Measurements from ENCODE around the gene METRN.
"Not testable (repeated sequence)": the region's sequence is repeated elsewhere in the genome, so short reads cannot be mapped to it uniquely, and the experiment has no call there.

The METRN gene

GRCh38 chr16:708019-708418, 6.9 kb upstream of the METRN start:
- Mint-ChIP-seq H3K36me3 (ENCODE audit: low read depth) (no peaks in the 10 kb centered on the region), H3K27ac (no peak overlapping the region), H3K4me1 (peaks cover 5% of the 10 kb centered on the region), H3K4me3 (no peak overlapping the region), H3K9me3 (no peaks in the 10 kb centered on the region), H3K27me3 (peaks cover 48% of the 10 kb centered on the region)
- DNase-seq: no peak
- ATAC-seq: no peak

DNA sequence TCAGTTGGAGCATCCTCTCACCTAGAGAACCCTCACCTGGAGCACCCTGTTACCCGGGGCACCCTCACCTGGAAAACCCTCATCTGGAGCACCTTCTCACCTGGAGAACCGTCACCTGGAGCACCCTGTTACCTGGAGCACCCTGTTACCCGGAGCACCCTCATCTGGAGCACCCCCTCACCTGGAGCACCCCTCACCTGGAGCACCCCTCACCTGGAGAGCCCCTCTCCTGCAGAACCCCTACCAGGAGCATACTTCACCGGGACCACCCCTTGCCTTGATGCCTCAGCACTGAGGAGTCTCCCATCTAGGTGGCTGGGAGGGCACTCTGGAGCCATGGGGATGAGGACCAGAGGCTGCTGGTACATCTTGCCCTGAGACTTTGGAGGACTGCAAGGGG, 6.0 kb upstream of the METRN start:
- Mint-ChIP-seq H3K27me3 (peaks cover 50% of the 10 kb centered on the region), H3K36me3 (ENCODE audit: low read depth) (no peaks in the 10 kb centered on the region), H3K4me1 (peaks cover 5% of the 10 kb centered on the region), H3K27ac (no peak overlapping the region), H3K4me3 (no peak overlapping the region), H3K9me3 (no peaks in the 10 kb centered on the region)
- ATAC-seq (no peak), DNase-seq (no peak)

DNA sequence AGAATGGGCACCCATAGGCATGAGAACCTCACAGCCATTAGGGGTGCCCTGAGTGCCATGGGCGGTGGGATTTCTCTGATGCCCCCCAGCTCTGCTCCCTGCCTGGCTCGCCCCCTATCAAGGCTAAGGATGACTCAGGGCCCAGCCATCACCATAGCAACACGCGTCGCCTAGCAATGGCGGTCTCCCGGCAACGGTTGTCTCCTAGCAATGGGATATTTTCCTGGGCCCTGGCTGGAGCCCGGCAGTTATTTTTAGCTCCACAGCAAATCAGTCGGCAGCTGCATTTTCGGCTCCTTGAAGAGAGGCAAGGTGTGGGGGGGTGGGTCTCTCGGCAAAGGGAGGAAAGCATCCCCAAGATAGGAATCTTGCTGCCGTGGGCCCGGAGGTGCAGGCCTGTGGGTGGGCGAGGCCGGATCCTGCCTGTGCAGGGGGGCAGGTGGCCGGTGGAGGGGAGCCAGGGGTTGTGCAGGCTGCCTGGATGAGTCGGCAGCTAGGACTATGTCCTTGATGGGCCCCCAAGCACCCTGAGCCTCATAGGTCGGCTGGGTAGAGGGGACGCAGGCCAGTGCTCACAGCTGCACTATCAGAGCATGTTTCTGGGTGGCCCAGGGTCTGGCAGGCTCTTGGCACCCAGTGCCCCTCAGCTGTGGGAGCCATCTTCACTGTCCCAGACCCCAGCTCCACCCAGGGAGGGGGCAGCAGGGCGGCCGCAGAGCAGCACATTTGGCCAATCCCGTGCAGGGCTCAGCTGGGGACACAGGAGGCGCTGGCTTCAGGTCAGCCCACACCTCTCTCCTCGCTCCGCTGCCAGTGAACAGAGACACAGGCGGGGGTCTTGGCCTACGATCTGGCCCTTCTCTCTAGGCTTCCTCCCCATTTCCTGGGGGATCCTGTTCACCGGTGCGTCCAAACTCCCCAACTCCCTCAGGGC, 5.1 kb upstream of the METRN start:
- Mint-ChIP-seq H3K4me1 (peaks cover 5% of the 10 kb centered on the region), H3K27ac (no peak overlapping the region), H3K4me3 (no peak overlapping the region), H3K36me3 (ENCODE audit: low read depth) (no peaks in the 10 kb centered on the region), H3K9me3 (no peaks in the 10 kb centered on the region), H3K27me3 (peaks cover 50% of the 10 kb centered on the region)
- ATAC-seq: no peak
- no peak for DNase-seq

- DNase-seq (no peak), ATAC-seq (no peak)
- no peak overlapping the region for H3K4me3 Mint-ChIP-seq
- H3K27me3 Mint-ChIP-seq: peaks cover 50% of the 10 kb centered on the region
- peaks cover 5% of the 10 kb centered on the region for H3K4me1 Mint-ChIP-seq
- no peak overlapping the region for H3K27ac Mint-ChIP-seq
- no peaks in the 10 kb centered on the region for H3K9me3 Mint-ChIP-seq
- H3K36me3 Mint-ChIP-seq (ENCODE audit: low read depth): no peaks in the 10 kb centered on the region
These were observed 4.3 kb upstream of the METRN start for GRCh38 chr16:710500-711075.

DNA sequence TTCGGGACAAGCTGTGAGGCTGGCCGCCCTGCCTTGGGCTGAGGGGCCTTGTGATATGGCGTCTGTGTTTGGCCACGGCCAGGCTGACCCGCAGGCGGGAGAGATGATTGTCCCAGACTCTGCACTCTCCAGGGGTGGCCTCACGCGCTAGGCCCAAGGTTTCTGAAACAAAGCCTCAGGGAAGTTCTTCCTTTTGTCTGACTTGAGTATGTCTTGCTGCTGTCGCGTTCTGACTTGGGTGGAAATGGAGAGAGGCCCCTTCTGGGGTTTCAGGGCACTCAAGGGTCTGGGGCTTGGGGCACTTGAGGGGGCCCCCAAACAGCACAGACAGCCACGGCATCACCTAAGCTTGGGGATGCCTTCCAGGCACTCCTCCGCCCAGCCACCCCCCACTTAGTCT, 3.8 kb upstream of the METRN start:
- DNase-seq (no peak), ATAC-seq (no peak)
- Mint-ChIP-seq H3K9me3 (no peaks in the 10 kb centered on the region), H3K27me3 (peaks cover 50% of the 10 kb centered on the region), H3K27ac (no peak overlapping the region), H3K4me3 (no peak overlapping the region), H3K4me1 (peaks cover 5% of the 10 kb centered on the region), H3K36me3 (ENCODE audit: low read depth) (no peaks in the 10 kb centered on the region)

- Mint-ChIP-seq H3K9me3 (no peaks in the 10 kb centered on the region), H3K27me3 (peaks cover 43% of the 10 kb centered on the region), H3K27ac (no peak overlapping the region), H3K4me1 (peaks cover 6% of the 10 kb centered on the region), H3K4me3 (no peak overlapping the region), H3K36me3 (ENCODE audit: low read depth) (no peaks in the 10 kb centered on the region)
- ATAC-seq (peak; percentile 58), DNase-seq (peak; percentile 89)
These were observed 3.2 kb upstream of the METRN start for GRCh38 chr16:711548-712320.

DNA sequence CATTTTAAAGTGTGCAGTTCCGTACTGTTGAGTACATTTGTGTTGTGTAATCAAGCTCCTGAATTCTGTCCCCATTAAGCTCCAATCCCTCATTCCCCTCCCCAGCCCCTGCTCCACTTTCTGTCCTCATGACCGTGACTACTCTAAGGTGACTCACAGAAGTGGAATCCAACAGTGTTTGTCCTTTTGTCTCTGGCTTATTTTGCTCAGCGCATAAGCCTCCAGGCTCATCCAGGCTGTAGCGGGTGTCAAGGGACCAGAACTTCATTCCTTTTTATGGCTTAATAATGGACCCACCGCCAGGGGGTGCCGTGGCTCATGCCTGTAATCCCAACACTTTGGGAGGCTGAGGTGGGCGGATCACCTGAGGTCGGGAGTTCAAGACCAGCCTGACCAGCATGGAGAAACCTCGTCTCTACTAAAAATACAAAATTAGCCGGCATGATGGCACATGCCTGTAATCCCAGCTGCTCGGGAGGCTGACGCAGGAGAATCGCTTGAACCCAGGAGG, 2.1 kb upstream of the METRN start:
- not testable (repeated sequence) for H3K27ac Mint-ChIP-seq; H3K4me3 Mint-ChIP-seq; H3K4me1 Mint-ChIP-seq; ATAC-seq; H3K36me3 Mint-ChIP-seq (ENCODE audit: low read depth); H3K9me3 Mint-ChIP-seq
- peak; percentile 73 for DNase-seq
- peaks cover 35% of the 10 kb centered on the region for H3K27me3 Mint-ChIP-seq

DNA sequence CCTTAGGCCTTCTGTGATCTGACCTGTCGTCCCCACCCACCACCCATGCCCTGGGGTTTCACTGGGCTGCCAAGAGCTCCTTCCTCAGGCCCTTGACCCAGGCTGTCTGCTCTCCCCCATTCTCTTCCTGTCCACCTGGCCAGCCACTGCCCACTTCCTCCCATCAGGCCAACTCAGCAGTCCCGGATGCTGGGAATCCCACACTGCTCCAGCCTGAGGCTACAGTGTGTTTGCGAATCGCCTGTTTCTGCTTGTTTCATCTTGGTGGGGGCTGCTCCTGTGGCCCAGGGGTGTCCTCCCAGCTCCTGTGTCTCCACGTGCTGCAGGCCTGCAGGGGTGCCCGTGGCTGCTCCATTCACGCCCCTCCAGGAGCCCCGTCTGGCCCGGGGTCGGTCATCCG, 839 bp upstream of the METRN start:
- H3K27me3 Mint-ChIP-seq: peaks cover 24% of the 10 kb centered on the region
- no peaks in the 10 kb centered on the region for H3K9me3 Mint-ChIP-seq
- H3K4me1 Mint-ChIP-seq: peaks cover 11% of the 10 kb centered on the region
- no peak for ATAC-seq
- no peak overlapping the region for H3K27ac Mint-ChIP-seq
- H3K36me3 Mint-ChIP-seq (ENCODE audit: low read depth): no peaks in the 10 kb centered on the region
- no peak overlapping the region for H3K4me3 Mint-ChIP-seq
- no peak for DNase-seq

DNA sequence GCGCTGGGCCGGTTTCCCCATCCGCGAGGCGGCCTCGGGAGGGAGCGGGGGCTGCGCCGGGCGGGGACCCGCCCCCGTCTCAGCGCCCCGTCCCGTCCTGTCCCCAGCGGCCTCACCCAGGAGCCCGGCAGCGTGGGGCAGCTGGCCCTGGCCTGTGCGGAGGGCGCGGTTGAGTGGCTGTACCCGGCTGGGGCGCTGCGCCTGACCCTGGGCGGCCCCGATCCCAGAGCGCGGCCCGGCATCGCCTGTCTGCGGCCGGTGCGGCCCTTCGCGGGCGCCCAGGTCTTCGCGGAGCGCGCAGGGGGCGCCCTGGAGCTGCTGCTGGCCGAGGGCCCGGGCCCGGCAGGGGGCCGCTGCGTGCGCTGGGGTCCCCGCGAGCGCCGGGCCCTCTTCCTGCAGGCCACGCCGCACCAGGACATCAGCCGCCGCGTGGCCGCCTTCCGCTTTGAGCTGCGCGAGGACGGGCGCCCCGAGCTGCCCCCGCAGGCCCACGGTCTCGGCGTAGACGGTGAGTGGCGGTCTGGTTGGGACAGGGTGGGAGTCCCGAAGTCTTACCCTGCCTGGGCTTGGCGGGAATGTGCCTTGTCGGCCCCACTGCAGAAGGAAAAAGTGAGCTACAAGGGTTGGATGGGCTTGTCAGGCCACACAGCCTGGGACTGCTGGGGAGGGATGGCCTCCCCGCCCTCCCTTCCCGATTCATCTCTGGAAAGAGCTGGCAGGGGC, 720 bp downstream of the METRN start:
- DNase-seq: peak; percentile 43
- Mint-ChIP-seq H3K27me3 (peaks cover 17% of the 10 kb centered on the region), H3K4me1 (peaks cover 22% of the 10 kb centered on the region), H3K36me3 (ENCODE audit: low read depth) (no peaks in the 10 kb centered on the region), H3K9me3 (no peaks in the 10 kb centered on the region), H3K27ac (no peak overlapping the region), H3K4me3 (peak overlapping the region; percentile 61)
- peak; percentile 5 for ATAC-seq

GRCh38 chr16:716200-716568, 1.3 kb downstream of the METRN start:
- ATAC-seq (no peak), DNase-seq (no peak)
- H3K9me3 Mint-ChIP-seq: no peaks in the 10 kb centered on the region
- H3K27me3 Mint-ChIP-seq: peaks cover 15% of the 10 kb centered on the region
- no peak overlapping the region for H3K27ac Mint-ChIP-seq
- peak overlapping the region; percentile 61 for H3K4me3 Mint-ChIP-seq
- H3K4me1 Mint-ChIP-seq: peaks cover 22% of the 10 kb centered on the region
- no peaks in the 10 kb centered on the region for H3K36me3 Mint-ChIP-seq (ENCODE audit: low read depth)

GRCh38 chr16:716768-717325, 1.9 kb downstream of the METRN start:
- Mint-ChIP-seq H3K36me3 (ENCODE audit: low read depth) (no peaks in the 10 kb centered on the region), H3K4me3 (peak overlapping the region; percentile 61), H3K4me1 (peaks cover 22% of the 10 kb centered on the region), H3K27ac (no peak overlapping the region), H3K27me3 (peaks cover 14% of the 10 kb centered on the region), H3K9me3 (no peaks in the 10 kb centered on the region)
- DNase-seq: no peak
- no peak for ATAC-seq

DNA sequence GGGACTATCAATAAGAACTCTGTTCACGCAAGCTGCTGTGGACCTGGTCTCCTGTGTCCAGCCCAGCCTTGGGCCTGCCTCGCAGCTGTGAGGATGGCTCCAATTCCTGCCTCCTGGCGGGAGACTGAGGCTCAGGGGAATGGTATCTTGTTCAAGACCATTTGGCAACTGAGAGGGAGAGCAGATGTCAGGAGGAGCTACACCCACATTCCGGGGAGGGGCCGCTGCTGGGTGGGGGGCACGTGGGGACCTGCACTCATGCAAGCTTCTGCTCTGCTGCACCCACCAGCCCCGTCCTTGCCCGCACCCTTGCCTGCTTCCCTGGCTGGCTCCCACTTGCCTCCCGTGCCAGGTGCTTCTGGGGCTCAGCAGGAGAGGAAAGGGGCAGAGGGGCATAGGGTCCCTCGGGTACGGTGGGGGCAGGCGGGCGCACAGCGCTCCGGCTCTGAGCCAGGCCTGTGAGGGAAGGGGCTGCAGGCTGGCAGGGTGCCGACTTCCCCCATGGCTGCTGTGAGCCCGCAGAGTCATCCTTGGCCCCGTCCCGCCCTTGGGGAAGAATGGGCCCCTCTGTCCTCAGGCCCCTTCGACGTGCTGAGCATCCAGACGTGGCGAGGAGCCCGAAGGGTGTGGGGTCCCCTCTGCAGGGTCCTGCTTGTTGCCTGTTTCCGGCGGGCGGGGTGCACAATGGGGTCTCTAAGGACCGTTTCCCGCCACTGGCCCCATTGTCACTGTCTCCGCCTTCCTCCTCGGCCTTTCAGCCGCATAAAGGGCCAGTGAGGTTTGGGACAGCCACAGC, 2.7 kb downstream of the METRN start:
- ATAC-seq (no peak), DNase-seq (no peak)
- H3K4me1 Mint-ChIP-seq: peaks cover 23% of the 10 kb centered on the region
- H3K27ac Mint-ChIP-seq: no peak overlapping the region
- H3K4me3 Mint-ChIP-seq: no peak overlapping the region
- no peaks in the 10 kb centered on the region for H3K36me3 Mint-ChIP-seq (ENCODE audit: low read depth)
- peaks cover 10% of the 10 kb centered on the region for H3K27me3 Mint-ChIP-seq
- no peaks in the 10 kb centered on the region for H3K9me3 Mint-ChIP-seq

DNA sequence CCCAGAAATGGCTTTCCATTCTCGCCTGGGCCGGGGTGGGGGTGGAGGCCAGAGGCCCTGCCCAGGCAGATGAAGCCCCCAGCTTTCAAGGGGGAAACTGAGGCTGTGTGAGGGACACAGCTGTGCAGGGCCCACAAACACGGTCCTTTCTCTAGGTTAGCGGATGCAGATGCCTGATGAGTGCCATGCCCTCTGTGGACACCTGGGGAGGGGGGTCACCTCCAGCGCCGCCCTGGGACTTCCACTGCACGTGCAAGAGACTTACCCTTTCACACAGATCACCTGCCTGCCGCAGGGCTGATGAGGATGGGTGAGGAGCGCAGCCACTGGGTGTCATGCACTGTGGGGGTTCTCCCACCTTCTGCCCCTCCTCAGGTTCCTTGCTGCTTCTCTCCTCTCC, 3.5 kb downstream of the METRN start:
- Mint-ChIP-seq H3K4me1 (peaks cover 23% of the 10 kb centered on the region), H3K27ac (no peak overlapping the region), H3K36me3 (ENCODE audit: low read depth) (no peaks in the 10 kb centered on the region), H3K27me3 (peaks cover 7% of the 10 kb centered on the region), H3K9me3 (no peaks in the 10 kb centered on the region), H3K4me3 (no peak overlapping the region)
- no peak for DNase-seq
- ATAC-seq: no peak
